ENCODE data around the gene MRPL24. TPM values are rescaled to one million over a fixed set of nuclear protein-coding genes. Genes with fewer than 3 reads are reported as not detected.

MRPL24 gene
- total RNA-seq, 1 donor from 2014 or later, result 48.3 TPM

DNA sequence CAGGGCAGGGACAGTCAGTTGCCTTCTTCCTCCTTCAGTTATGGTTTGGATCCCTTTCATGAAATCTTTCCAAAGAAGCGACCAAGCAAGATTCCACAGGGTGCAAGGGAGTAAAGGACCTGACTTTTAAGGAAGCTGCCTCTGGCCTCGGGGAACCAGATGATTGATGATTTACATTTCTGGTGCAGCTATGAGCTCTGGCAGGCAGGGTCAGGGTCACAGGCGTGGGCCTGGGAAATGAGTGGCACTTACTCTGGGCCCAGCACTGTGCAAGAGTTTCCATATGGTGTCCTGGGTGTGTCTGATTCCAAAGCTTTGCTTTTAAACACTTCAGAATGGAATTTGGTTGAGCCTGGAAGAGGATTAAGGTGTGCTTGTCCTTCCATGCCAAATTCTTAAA is 28.3 kb downstream of the MRPL24 start:
- DNase-seq (ENCODE audit: extremely low read depth, low read depth, low spot score), result no peak

GRCh38 chr1:156711011-156711817 is 29.7 kb downstream of the MRPL24 start:
- no peak for DNase-seq (ENCODE audit: extremely low read depth, low read depth, low spot score)

- no peak for DNase-seq (ENCODE audit: extremely low read depth, low read depth, low spot score)
Observed at GRCh38 chr1:156709757-156710489, 31.0 kb downstream of the MRPL24 start.

GRCh38 chr1:156709031-156709430 is 31.9 kb downstream of the MRPL24 start:
- no peak for DNase-seq (ENCODE audit: extremely low read depth, low read depth, low spot score)

GRCh38 chr1:156708218-156708661 is 32.6 kb downstream of the MRPL24 start:
- no peak for DNase-seq (ENCODE audit: extremely low read depth, low read depth, low spot score)

DNA sequence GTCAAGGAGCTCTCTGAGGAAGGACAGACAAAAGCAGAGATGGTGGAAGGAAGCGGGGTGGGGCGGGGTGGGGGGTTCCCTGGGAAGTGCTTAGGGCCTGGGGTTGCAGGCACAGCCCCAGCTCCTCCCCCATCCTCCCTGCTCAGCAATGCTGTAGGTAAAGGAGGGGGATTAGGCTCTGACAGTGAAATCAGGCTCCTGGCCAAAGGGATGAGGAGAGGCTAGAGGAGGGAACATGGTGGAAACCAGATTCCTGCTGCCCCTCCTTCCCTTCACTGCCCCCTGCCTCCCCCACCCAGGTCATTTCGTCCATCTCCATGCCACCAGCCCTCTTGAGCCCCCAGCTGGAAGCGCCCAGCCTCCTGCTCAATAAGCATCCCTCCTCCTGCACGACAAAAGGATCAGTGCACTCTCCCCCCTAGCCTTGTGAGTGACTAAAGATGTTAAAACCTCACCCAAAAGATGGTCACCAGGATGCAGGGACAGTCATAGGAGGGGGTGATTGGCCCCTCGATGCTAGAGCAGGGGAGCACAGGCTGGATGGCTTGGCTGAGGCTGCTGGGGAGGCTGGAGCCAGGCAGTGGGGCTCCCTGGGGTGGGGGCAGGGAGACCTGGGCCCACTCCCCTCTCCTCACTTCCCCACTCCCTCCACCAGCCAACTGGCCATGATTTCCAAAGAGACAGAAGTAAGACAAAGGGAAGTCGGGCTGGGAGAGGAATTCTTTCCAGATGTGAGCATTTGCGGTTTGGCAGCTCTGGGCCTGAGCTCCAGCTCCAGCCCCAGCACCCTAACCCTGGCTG is 33.3 kb downstream of the MRPL24 start:
- no peak for DNase-seq (ENCODE audit: extremely low read depth, low read depth, low spot score)

DNA sequence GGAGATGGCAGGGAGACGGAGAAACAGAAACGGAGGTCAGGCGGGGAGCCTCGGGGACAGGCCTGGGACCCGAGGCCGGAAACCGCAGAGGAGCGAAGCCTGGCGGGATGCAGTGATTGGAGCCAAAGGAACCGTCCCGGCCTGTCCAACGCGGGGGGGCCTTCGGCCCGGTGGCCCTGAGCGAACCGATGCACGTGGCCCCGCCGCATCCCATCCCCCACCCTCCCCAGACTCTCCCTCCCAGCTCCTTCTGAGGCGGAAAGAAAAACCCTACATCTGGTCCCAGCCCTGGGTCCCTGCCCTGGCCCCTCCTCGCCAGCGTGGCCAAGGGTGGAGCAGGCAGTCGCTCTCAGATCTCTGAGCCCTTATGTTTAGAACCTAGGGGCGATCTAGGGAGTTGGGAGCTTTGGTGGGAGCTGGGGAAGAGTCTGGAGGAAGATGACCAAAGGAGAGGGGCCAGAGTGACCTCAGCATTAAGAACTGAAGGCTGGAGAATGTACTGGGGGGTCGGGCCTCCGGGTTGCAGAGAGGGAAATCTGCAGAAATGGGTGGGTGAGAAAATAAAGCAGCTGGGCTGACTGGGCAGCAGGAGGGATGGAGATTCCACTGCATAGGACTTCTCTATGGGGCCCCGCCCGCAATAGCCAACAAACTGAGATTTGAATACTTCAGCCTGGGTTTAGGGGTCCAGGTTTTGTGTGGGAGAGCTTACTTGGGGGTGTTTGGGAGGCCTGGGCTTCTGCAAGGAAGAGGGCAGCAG is 34.1 kb downstream of the MRPL24 start:
- DNase-seq (ENCODE audit: extremely low read depth, low read depth, low spot score), result no peak

DNA sequence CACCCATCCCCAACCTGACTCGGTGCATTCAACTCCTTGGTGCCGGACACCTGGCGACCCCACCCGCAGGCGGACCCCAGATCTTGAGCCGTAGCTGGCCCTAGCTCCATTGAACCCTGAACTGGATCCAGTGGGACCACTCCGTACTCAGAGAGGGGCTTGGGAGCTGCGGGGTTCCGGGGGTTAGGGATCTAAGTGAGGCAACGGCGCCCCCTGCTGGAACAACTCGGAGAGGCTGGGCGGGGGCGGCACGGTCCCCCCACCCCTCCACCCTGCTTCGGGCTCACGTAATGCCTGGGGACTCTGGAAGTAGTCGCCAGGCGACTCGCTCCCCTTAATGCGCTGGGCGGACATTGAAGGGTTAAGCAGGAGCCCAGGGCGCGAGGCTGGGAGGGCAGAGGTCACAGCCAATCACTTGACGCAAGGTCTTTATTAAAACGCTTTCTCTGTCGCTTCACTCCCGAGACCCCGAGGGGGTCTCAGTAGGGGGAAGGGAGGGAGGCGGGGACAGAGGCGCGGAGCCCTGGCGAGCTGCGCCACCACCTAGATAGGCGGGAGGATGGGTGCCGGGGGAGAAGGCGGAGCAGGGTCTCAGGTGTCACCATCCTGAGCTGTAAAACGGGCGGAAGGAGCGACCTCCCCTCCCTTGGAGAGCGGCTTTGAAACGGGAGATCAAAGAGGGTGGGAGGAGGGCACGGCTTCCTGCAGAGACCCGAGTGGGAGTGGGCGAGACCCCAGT is 34.8 kb downstream of the MRPL24 start:
- DNase-seq (ENCODE audit: extremely low read depth, low read depth, low spot score), result no peak

GRCh38 chr1:156705321-156705917 is 35.5 kb downstream of the MRPL24 start, which contains the start of gene CRABP2:
Gene CRABP2, minus strand, starts transcription at chr1:156705583. Its CDS starts 137 bp downstream, at chr1:156705446.
- DNase-seq (ENCODE audit: extremely low read depth, low read depth, low spot score), result no peak

GRCh38 chr1:156704930-156705320 is 36.0 kb downstream of the MRPL24 start:
- DNase-seq (ENCODE audit: extremely low read depth, low read depth, low spot score), result no peak

GRCh38 chr1:156704166-156704711 is 36.6 kb downstream of the MRPL24 start:
- no peak for DNase-seq (ENCODE audit: extremely low read depth, low read depth, low spot score)

- DNase-seq (ENCODE audit: extremely low read depth, low read depth, low spot score), result no peak
Observed at GRCh38 chr1:156703741-156704140, 37.1 kb downstream of the MRPL24 start.

- DNase-seq (ENCODE audit: extremely low read depth, low read depth, low spot score), result no peak
Observed at GRCh38 chr1:156703336-156703735, 37.6 kb downstream of the MRPL24 start.

DNA sequence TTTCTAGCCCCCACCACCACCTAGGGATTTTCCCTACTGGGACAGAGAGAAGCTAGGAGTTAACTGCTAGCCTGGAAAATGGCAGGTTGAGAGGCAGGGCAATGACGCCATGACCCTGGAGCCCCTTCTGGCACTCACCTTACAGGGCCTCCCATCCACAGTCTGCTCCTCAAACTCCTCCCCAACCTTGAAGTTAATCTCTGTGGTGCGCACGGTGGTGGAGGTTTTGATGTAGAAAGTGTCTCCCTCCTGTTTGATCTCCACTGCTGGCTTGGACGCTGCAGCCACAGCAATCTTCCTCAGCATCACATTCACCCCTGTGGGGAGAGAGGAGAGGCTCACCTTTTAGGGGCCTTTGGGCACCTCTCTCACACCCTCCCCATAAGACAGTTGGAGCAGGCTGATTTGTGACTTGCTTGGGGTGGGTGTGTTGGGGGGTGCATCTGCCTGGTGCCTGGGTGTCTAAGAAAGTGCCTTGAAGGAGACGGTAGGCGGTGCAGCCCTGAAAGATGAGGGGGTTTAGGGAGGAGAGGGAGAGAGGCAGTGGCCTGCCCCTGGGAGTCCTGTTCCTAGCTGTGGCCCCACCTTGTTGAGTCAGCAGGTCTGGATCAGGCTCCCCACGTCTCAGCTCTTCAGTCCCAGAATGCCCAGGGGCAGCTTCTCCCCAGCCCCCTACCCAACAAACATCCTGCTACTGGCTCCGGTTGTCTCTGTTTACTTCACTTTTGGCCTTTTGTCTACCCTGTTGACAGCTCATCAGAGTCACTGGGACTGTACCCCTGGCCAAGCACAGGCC is 40.0 kb downstream of the MRPL24 start:
- no peak for DNase-seq (ENCODE audit: extremely low read depth, low read depth, low spot score)

DNA sequence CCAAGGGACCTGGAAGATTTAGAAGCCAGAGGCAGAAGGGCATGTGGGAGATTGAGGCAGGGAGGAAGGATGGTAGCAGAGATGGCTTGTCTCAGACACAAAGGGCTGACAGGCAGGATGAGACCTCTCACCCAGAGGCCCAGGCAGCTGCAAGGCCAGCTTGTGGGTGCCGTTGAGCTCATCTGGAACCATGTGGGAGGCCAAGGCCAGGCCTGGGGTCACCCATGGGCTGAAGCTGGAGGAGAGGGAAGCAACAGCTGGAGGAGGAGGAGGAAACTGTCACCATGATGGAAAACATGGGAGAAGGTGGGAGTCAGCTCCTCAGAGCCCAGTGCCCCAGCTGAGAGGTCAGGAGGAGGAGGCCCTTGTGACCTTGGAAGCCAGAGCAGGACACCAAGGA is 41.9 kb downstream of the MRPL24 start:
- DNase-seq (ENCODE audit: extremely low read depth, low read depth, low spot score), result no peak

- DNase-seq (ENCODE audit: extremely low read depth, low read depth, low spot score), result no peak
Observed at GRCh38 chr1:156697481-156697880, 43.4 kb downstream of the MRPL24 start.

- no peak for DNase-seq (ENCODE audit: extremely low read depth, low read depth, low spot score)
Observed at GRCh38 chr1:156696755-156697154, 44.1 kb downstream of the MRPL24 start.

DNA sequence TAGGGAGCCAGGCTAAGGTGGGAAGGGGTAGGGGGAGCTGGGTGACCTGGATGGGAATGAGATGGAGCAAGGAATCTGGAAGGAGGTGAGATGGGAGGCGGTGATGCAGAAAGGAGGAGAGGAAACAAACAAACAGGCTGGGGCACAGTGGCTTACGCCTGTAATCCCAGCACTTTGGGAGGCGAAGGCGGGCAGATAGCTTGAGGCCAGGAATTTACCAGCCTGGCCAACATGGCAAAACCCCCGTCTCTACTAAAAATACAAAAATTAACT is 46.3 kb downstream of the MRPL24 start:
- no peak for DNase-seq (ENCODE audit: extremely low read depth, low read depth, low spot score)

Data from glomerular endothelial cell (primary cell).